GM23248 (cell line): Measurements from ENCODE around the gene BMPR1B.

Experiments
- EZH2 ChIP-seq: fragments of 200-600 bp; sonication (generic); IDR thresholded peaks from 2 replicates; pipeline ENCODE4 v1.6.1; 2018; ENCODE audit warnings: antibody characterized with exemption, mild to moderate bottlenecking; ENCODE audit not compliant: insufficient read depth, poor library complexity, severe bottlenecking
- EZH2phosphoT487 ChIP-seq: fragments of 200-600 bp; sonication (generic); IDR thresholded peaks from 2 replicates; pipeline ENCODE4 v1.6.1; 2018; ENCODE audit warnings: antibody characterized with exemption, moderate library complexity, mild to moderate bottlenecking, low read depth; ENCODE audit not compliant: insufficient read depth

DNA sequence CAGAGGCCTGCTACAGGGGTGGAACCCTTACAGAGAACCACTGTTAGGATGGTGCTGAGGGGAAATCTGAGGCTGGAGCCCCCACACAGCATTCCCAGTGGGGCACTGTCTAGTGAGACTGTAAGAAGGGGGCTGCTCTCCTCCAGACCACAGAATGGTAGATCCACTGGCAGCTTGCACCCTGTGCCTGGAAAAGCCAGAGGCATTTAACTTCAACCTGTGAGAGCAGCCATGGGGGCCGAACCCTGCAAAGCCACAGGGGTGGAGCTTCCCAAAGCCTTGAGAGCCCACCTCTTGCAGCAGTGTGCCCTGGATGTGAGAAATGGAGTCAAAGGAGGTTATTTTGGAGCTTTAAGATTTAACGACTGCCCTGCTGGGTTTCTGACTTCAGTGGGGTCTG lies 159.4 kb downstream of the BMPR1B start:
- TF ChIP-seq EZH2phosphoT487 (no peak), EZH2 (no peak)
